Endothelial cell of umbilical vein (primary cell): ENCODE measurements around the gene TAF3.

ENCODE experiments used
- EZH2 ChIP-seq: IDR thresholded peaks from 2 replicates; pipeline ENCODE4 v1.6.1; 2012; ENCODE audit warnings: borderline replicate concordance, low read depth, mild to moderate bottlenecking, moderate library complexity, low read length, inconsistent platforms; ENCODE audit not compliant: severe bottlenecking
- POLR2A ChIP-seq: IDR thresholded peaks from 2 replicates; pipeline ENCODE4 v1.6.1; 2012; ENCODE audit warnings: low read depth, mild to moderate bottlenecking, control low read depth, low read length
- POLR2AphosphoS5 ChIP-seq: IDR thresholded peaks from 2 replicates; pipeline ENCODE4 v1.6.1; 2012; ENCODE audit warnings: low read depth, mild to moderate bottlenecking, control low read depth, low read length, moderate library complexity; ENCODE audit not compliant: insufficient read depth
- TF ChIP-seq, protein P1 (sequence below), 2 donors: IDR thresholded peaks; 1 replicate in 1 of 2; 2 replicates in 1 of 2; pipeline ENCODE4 v1.5.1; 2011; ENCODE audit warnings: low read length in 2 of 2, mild to moderate bottlenecking in 2 of 2, moderate library complexity in 2 of 2, control low read depth in 1 of 2, inconsistent platforms in 1 of 2, low read depth in 1 of 2; ENCODE audit not compliant: insufficient read depth in 1 of 2; ENCODE audit errors: extremely low read depth in 1 of 2

GRCh38 chr10:8057636-8058273 is 239.4 kb downstream of the TAF3 start:
- TF ChIP-seq, protein P1, sequence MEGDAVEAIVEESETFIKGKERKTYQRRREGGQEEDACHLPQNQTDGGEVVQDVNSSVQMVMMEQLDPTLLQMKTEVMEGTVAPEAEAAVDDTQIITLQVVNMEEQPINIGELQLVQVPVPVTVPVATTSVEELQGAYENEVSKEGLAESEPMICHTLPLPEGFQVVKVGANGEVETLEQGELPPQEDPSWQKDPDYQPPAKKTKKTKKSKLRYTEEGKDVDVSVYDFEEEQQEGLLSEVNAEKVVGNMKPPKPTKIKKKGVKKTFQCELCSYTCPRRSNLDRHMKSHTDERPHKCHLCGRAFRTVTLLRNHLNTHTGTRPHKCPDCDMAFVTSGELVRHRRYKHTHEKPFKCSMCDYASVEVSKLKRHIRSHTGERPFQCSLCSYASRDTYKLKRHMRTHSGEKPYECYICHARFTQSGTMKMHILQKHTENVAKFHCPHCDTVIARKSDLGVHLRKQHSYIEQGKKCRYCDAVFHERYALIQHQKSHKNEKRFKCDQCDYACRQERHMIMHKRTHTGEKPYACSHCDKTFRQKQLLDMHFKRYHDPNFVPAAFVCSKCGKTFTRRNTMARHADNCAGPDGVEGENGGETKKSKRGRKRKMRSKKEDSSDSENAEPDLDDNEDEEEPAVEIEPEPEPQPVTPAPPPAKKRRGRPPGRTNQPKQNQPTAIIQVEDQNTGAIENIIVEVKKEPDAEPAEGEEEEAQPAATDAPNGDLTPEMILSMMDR (IDR thresholded peaks at IDR 0.05; ENCODE audit: extremely low read depth in 1 of 2, insufficient read depth in 1 of 2, low read depth in 1 of 2, low read length in 2 of 2) = no peak
- TF ChIP-seq POLR2A (no peak), EZH2 (no peak), POLR2AphosphoS5 (peak; percentile 21)
